Liver (tissue), 5 donors: ENCODE data around the gene RPS26. TPM values are rescaled to one million over a fixed set of nuclear protein-coding genes. Genes with fewer than 3 reads are reported as not detected.

Experiments used
- CTCF ChIP-seq: fragments of 150-350 bp; IDR thresholded peaks from 2 replicates; pipeline ENCODE4 v1.5.1; 2017; ENCODE audit warnings: improper control_type of control experiment, low read depth, low read length; ENCODE audit not compliant: missing input control
- EGR1 ChIP-seq, 2 donors: IDR thresholded peaks; 2 replicates each; pipeline ENCODE4 v1.6.1; 2016 to 2018; ENCODE audit warnings: antibody characterized with exemption in 2 of 2, low read depth in 2 of 2
- NR2F2 ChIP-seq: IDR thresholded peaks from 2 replicates; pipeline ENCODE4 v1.6.1; 2016; ENCODE audit warnings: antibody characterized with exemption
- polyA plus RNA-seq, 2 donors: library from polyadenylated mRNA; stranded (reverse) in 1 of 2; unstranded in 1 of 2; fragments of 200-250 nt in 1 of 2; fragments of >200 nt in 1 of 2; fragmentation: Nextera tagmentation in 1 of 2; extraction: Ambion mirVana in 1 of 2; gene quantifications; one replicate each; pipeline versions ENCODE4 v1.2.1 to v1.2.3, GENCODE V29; 2013 to 2015
- total RNA-seq, 2 donors: library from RNA; depleted of rRNA; stranded (reverse); fragments of >200 nt; gene quantifications; one replicate each; pipeline ENCODE4 v1.2.3, GENCODE V29; 2014
- donor health status: healthy.
- donor health status: healthy.
- donor health status: healthy.

Gene RPS26
- total and polyA plus RNA-seq, 4 donors, result 62.2 to 402 (median 219) TPM

- TF ChIP-seq CTCF, result no peak
- no peak for TF ChIP-seq EGR1 (IDR thresholded peaks at IDR 0.05; ENCODE audit: low read depth in 2 of 2)
- no peak for TF ChIP-seq NR2F2
These were observed 45.5 kb downstream of the RPS26 start (continued) for GRCh38 chr12:56087220-56087619.

Other genes starting within 250 kb of the RPS26 start
- 10 to 100 TPM; 19.1 to 29.5 TPM for gene SARNP, start 224.2 kb upstream of the RPS26 start, total RNA-seq
- gene SARNP, start 224.2 kb upstream of the RPS26 start, polyA plus RNA-seq, result 10 to 100 TPM; 21.7 to 34.2 TPM
- 10 to 100 TPM; 12.8 to 13.1 TPM for gene ORMDL2, start 223.9 kb upstream of the RPS26 start, total RNA-seq
- gene ORMDL2, start 223.9 kb upstream of the RPS26 start, polyA plus RNA-seq, result 10 to 100 TPM; 35.7 to 54.2 TPM
- gene DNAJC14, start 212.3 kb upstream of the RPS26 start, total RNA-seq, result 10 to 100 TPM; 15.4 to 22.0 TPM
- gene DNAJC14, start 212.3 kb upstream of the RPS26 start, polyA plus RNA-seq, result 10 to 100 TPM in 1 of 2 donors, 1 to 10 TPM in 1; 4.8 to 11.9 TPM
- 1 to 10 TPM; 1.1 TPM for gene MMP19, start 199.0 kb upstream of the RPS26 start, total RNA-seq
- gene MMP19, start 199.0 kb upstream of the RPS26 start, polyA plus RNA-seq, result 1 to 10 TPM; 1.6 to 2.4 TPM
- gene PYM1, start 114.0 kb upstream of the RPS26 start, total RNA-seq, result 10 to 100 TPM; 16.7 to 21.0 TPM
- 10 to 100 TPM; 21.6 to 29.4 TPM for gene PYM1, start 114.0 kb upstream of the RPS26 start, polyA plus RNA-seq
- gene DGKA, start 110.8 kb upstream of the RPS26 start, total RNA-seq, result 10 to 100 TPM in 1 of 2 donors, 1 to 10 TPM in 1; 6.9 to 10.5 TPM
- gene DGKA, start 110.8 kb upstream of the RPS26 start, polyA plus RNA-seq, result 1 to 10 TPM; 2.1 to 3.3 TPM
- 1 to 10 TPM; 1.1 to 4.5 TPM for gene PMEL, start 75.9 kb upstream of the RPS26 start, total RNA-seq
- gene PMEL, start 75.9 kb upstream of the RPS26 start, polyA plus RNA-seq, result 1 to 10 TPM; 2.1 to 2.7 TPM
- 10 to 100 TPM in 1 of 2 donors, 1 to 10 TPM in 1; 8.6 to 22.6 TPM for gene CDK2, start 75.1 kb upstream of the RPS26 start, total RNA-seq
- gene CDK2, start 75.1 kb upstream of the RPS26 start, polyA plus RNA-seq, result 1 to 10 TPM; 5.1 to 7.3 TPM
- gene RAB5B, start 67.8 kb upstream of the RPS26 start, total RNA-seq, result 10 to 100 TPM; 40.7 to 44.0 TPM
- gene RAB5B, start 67.8 kb upstream of the RPS26 start, polyA plus RNA-seq, result 10 to 100 TPM; 20.7 to 36.0 TPM
- 10 to 100 TPM; 17.3 to 39.3 TPM for gene SUOX, start 44.6 kb upstream of the RPS26 start, total RNA-seq
- gene SUOX, start 44.6 kb upstream of the RPS26 start, polyA plus RNA-seq, result 10 to 100 TPM; 33.0 to 33.1 TPM
- 1 to 10 TPM in 1 of 2 donors, under 1 TPM in 1; 0.47 to 1.9 TPM for gene IKZF4, start 20.9 kb upstream of the RPS26 start, total RNA-seq
- gene IKZF4, start 20.9 kb upstream of the RPS26 start, polyA plus RNA-seq, result under 1 TPM; 0.69 to 0.80 TPM
- gene ERBB3, start 38.2 kb downstream of the RPS26 start, total RNA-seq, result 100 to 1,000 TPM in 1 of 2 donors, 10 to 100 TPM in 1; 69.0 to 141 TPM
- 10 to 100 TPM; 32.4 to 34.2 TPM for gene ERBB3, start 38.2 kb downstream of the RPS26 start, polyA plus RNA-seq
- gene PA2G4, start 62.6 kb downstream of the RPS26 start, total RNA-seq, result 100 to 1,000 TPM in 1 of 2 donors, 10 to 100 TPM in 1; 74.3 to 148 TPM
- 10 to 100 TPM; 56.8 to 62.9 TPM for gene PA2G4, start 62.6 kb downstream of the RPS26 start, polyA plus RNA-seq
- gene RPL41, start 74.7 kb downstream of the RPS26 start, total RNA-seq, result 1,000 to 10,000 TPM in 1 of 2 donors, 100 to 1,000 TPM in 1; 979 to 1,323 TPM
- 1,000 to 10,000 TPM; 1,640 to 2,155 TPM for gene RPL41, start 74.7 kb downstream of the RPS26 start, polyA plus RNA-seq
- gene ZC3H10, start 76.3 kb downstream of the RPS26 start, total RNA-seq, result 1 to 10 TPM; 2.0 to 5.2 TPM
- 1 to 10 TPM; 1.3 to 1.8 TPM for gene ZC3H10, start 76.3 kb downstream of the RPS26 start, polyA plus RNA-seq
- 10 to 100 TPM; 59.5 to 93.5 TPM for gene ESYT1, start 86.3 kb downstream of the RPS26 start, total RNA-seq
- gene ESYT1, start 86.3 kb downstream of the RPS26 start, polyA plus RNA-seq, result 10 to 100 TPM; 41.0 to 58.1 TPM
- 10 to 100 TPM in 1 of 2 donors, 1 to 10 TPM in 1; 3.7 to 14.2 TPM for gene MYL6B, start 110.7 kb downstream of the RPS26 start, total RNA-seq
- 10 to 100 TPM; 11.2 to 13.9 TPM for gene MYL6B, start 110.7 kb downstream of the RPS26 start, polyA plus RNA-seq
- gene MYL6, start 116.4 kb downstream of the RPS26 start, total RNA-seq, result 100 to 1,000 TPM; 298 to 482 TPM
- 100 to 1,000 TPM; 766 to 975 TPM for gene MYL6, start 116.4 kb downstream of the RPS26 start, polyA plus RNA-seq
- 10 to 100 TPM; 20.5 to 24.6 TPM for gene SMARCC2, start 147.6 kb downstream of the RPS26 start, total RNA-seq
- 10 to 100 TPM; 12.8 to 24.8 TPM for gene SMARCC2, start 147.6 kb downstream of the RPS26 start, polyA plus RNA-seq
- 10 to 100 TPM; 22.1 to 31.8 TPM for gene RNF41, start 180.0 kb downstream of the RPS26 start, total RNA-seq
- 10 to 100 TPM in 1 of 2 donors, 1 to 10 TPM in 1; 7.6 to 11.5 TPM for gene RNF41, start 180.0 kb downstream of the RPS26 start, polyA plus RNA-seq
- gene NABP2, start 182.4 kb downstream of the RPS26 start, total RNA-seq, result 10 to 100 TPM; 10.8 to 13.1 TPM
- gene NABP2, start 182.4 kb downstream of the RPS26 start, polyA plus RNA-seq, result 10 to 100 TPM; 12.1 to 14.5 TPM
- 100 to 1,000 TPM; 157 to 195 TPM for gene SLC39A5, start 188.1 kb downstream of the RPS26 start, total RNA-seq
- gene SLC39A5, start 188.1 kb downstream of the RPS26 start, polyA plus RNA-seq, result 100 to 1,000 TPM; 125 to 126 TPM
- 10 to 100 TPM in 1 of 2 donors, 1 to 10 TPM in 1; 8.3 to 13.6 TPM for gene ANKRD52, start 216.5 kb downstream of the RPS26 start, total RNA-seq
- 10 to 100 TPM in 1 of 2 donors, 1 to 10 TPM in 1; 5.4 to 10.3 TPM for gene ANKRD52, start 216.5 kb downstream of the RPS26 start, polyA plus RNA-seq
- 10 to 100 TPM in 1 of 2 donors, 1 to 10 TPM in 1; 3.2 to 40.7 TPM for gene COQ10A, start 225.0 kb downstream of the RPS26 start, total RNA-seq
- 10 to 100 TPM in 1 of 2 donors, 1 to 10 TPM in 1; 9.5 to 21.6 TPM for gene COQ10A, start 225.0 kb downstream of the RPS26 start, polyA plus RNA-seq